ENCODE data around the gene AGFG1.

GRCh38 chr2:227482638-227483340 is 10.8 kb downstream of the AGFG1 start:
- TF ChIP-seq TAF1 (IDR thresholded peaks at IDR 0.05; ENCODE audit: borderline replicate concordance, insufficient read depth, low read length), result no peak
- TF ChIP-seq REST (IDR thresholded peaks at IDR 0.05; ENCODE audit: insufficient read depth in 1 of 2, low read depth in 2 of 2, low read length in 2 of 2), result no peak
